Astrocyte (in vitro differentiated cells and primary cell): ENCODE measurements around the gene CNKSR1. TPM values are rescaled to one million over a fixed set of nuclear protein-coding genes. Genes with fewer than 3 reads are reported as not detected.

Experiments
- DNase-seq: peaks from one replicate; pipeline ENCODE4 v3.0.0-alpha.2; 2010; ENCODE audit warnings: low read depth
- FAIRE-seq: peaks from 2 replicates; lab custom pipeline; 2011; peaks lifted over from hg19 to GRCh38; lab: Jason Lieb, UNC
- H2AFZ ChIP-seq: 2 replicates; pipeline ENCODE4 v1.6.0; 2012; ENCODE audit warnings: low read depth, low read length, inconsistent platforms
- H3K27ac ChIP-seq: 2 replicates; pipeline ENCODE4 v1.5.1; 2011; ENCODE audit warnings: low read depth, low read length, inconsistent platforms
- H3K27me3 ChIP-seq: 2 replicates; pipeline ENCODE4 v1.6.0; 2011; ENCODE audit warnings: low read length, inconsistent platforms; ENCODE audit not compliant: insufficient read depth
- H3K36me3 ChIP-seq: 2 replicates; pipeline ENCODE4 v1.5.1; 2011; ENCODE audit warnings: low read length, inconsistent platforms; ENCODE audit not compliant: insufficient read depth
- H3K4me1 ChIP-seq: 2 replicates; pipeline ENCODE4 v1.5.1; 2011; ENCODE audit warnings: low read length, inconsistent platforms; ENCODE audit not compliant: insufficient read depth
- H3K4me2 ChIP-seq: 2 replicates; pipeline ENCODE4 v1.6.0; 2012; ENCODE audit warnings: low read length, inconsistent platforms
- H3K4me3 ChIP-seq: 2 replicates; pipeline ENCODE4 v1.5.1; 2011; ENCODE audit warnings: low read depth, mild to moderate bottlenecking, low read length, inconsistent platforms; ENCODE audit not compliant: insufficient read depth
- H3K79me2 ChIP-seq: 2 replicates; pipeline ENCODE4 v1.6.0; 2012; ENCODE audit warnings: mild to moderate bottlenecking, low read length, inconsistent platforms; ENCODE audit not compliant: insufficient read depth
- H3K9ac ChIP-seq: 2 replicates; pipeline ENCODE4 v1.6.0; 2012; ENCODE audit warnings: mild to moderate bottlenecking, low read length, inconsistent platforms
- H3K9me3 ChIP-seq: 2 replicates; pipeline ENCODE4 v1.5.1; 2012; ENCODE audit warnings: low read depth, mild to moderate bottlenecking, low read length, inconsistent platforms; ENCODE audit not compliant: insufficient read depth
- H4K20me1 ChIP-seq: 2 replicates; pipeline ENCODE4 v1.6.0; 2012; ENCODE audit warnings: low read length, inconsistent platforms; ENCODE audit not compliant: insufficient read depth
- H3K27ac Mint-ChIP-seq: one replicate; pipeline ENCODE4 v1.8.0; 2021; ENCODE audit warnings: mild to moderate bottlenecking, mixed read lengths; ENCODE audit not compliant: unreplicated experiment
- H3K27me3 Mint-ChIP-seq: one replicate; pipeline ENCODE4 v1.8.0; 2021; ENCODE audit warnings: low read depth, mixed read lengths; ENCODE audit not compliant: unreplicated experiment
- H3K36me3 Mint-ChIP-seq: one replicate; pipeline ENCODE4 v1.8.0; 2021; ENCODE audit warnings: low read depth, mixed read lengths; ENCODE audit not compliant: unreplicated experiment
- H3K4me1 Mint-ChIP-seq: one replicate; pipeline ENCODE4 v1.8.0; 2021; ENCODE audit warnings: low read depth, mixed read lengths; ENCODE audit not compliant: unreplicated experiment
- H3K4me3 Mint-ChIP-seq: one replicate; pipeline ENCODE4 v1.8.0; 2021; ENCODE audit warnings: mild to moderate bottlenecking, moderate library complexity, mixed read lengths; ENCODE audit not compliant: unreplicated experiment
- H3K9me3 Mint-ChIP-seq: one replicate; pipeline ENCODE4 v1.8.0; 2021; ENCODE audit warnings: mild to moderate bottlenecking, mixed read lengths; ENCODE audit not compliant: unreplicated experiment
- EZH2 ChIP-seq: IDR thresholded peaks from 2 replicates; pipeline ENCODE4 v1.6.1; 2012; ENCODE audit warnings: mild to moderate bottlenecking, low read length, inconsistent platforms; ENCODE audit not compliant: insufficient read depth
- total RNA-seq: library from RNA; stranded (reverse); gene quantifications from 2 replicates; pipeline ENCODE4 v1.2.1, GENCODE V29; 2021
- TF ChIP-seq, protein P1 (sequence below): IDR thresholded peaks from 2 replicates; pipeline ENCODE4 v1.5.1; 2011; ENCODE audit warnings: low read depth, mild to moderate bottlenecking, inconsistent platforms, low read length, moderate library complexity; ENCODE audit not compliant: insufficient read depth

CNKSR1 gene
- total RNA-seq, 1 donor from 2014 or later, result 5.0 TPM

DNA sequence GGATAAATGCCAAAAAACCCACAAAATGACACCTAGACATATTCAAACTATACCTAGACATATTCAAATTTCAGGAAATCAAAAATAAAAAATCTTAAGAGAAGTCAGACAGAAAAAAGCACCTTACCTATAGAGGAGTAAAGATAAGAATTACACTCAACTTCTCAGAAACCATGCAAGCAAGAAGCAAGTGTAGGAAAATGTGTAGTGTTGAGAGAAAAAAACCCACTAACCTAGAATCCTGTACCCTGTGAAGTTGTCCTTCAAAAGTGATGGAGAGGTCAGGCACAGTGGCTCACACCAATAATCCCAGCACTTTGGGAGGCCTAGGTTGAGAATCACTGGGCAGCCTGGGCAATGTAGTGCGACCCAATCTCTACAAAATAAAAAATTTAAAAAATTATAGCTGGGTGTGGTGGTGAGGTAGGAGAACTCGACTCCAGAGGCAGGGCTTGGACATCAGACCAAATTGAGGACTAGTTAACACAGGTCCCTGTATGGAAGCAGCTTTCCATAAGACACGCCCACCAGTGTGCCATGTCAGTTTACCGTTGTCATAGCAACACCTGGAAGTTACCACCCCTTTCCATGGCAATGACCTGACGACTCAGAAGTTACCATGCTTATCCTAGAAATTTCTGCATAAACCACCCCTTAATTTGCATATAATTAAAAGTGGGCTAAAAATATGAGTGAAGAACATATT is 45.0 kb upstream of the CNKSR1 start:
- Histone ChIP-seq H3K4me1 (no peaks in the 10 kb centered on the region), H3K4me2 (no peak overlapping the region), H3K27me3 (no peaks in the 10 kb centered on the region), H4K20me1 (no peaks in the 10 kb centered on the region), H3K9ac (no peak overlapping the region), H3K4me3 (no peak overlapping the region), H3K27ac (no peak overlapping the region), H3K79me2 (no peaks in the 10 kb centered on the region), H3K36me3 (no peaks in the 10 kb centered on the region), H2AFZ (no peak overlapping the region), H3K9me3 (no peaks in the 10 kb centered on the region)
- DNase-seq (no peak), FAIRE-seq (no peak)
- Mint-ChIP-seq H3K4me1 (peaks cover 5% of the 10 kb centered on the region), H3K4me3 (no peak overlapping the region), H3K27me3 (peaks cover 2% of the 10 kb centered on the region), H3K9me3 (no peaks in the 10 kb centered on the region), H3K27ac (no peak overlapping the region), H3K36me3 (no peaks in the 10 kb centered on the region)
- TF ChIP-seq, protein P1, sequence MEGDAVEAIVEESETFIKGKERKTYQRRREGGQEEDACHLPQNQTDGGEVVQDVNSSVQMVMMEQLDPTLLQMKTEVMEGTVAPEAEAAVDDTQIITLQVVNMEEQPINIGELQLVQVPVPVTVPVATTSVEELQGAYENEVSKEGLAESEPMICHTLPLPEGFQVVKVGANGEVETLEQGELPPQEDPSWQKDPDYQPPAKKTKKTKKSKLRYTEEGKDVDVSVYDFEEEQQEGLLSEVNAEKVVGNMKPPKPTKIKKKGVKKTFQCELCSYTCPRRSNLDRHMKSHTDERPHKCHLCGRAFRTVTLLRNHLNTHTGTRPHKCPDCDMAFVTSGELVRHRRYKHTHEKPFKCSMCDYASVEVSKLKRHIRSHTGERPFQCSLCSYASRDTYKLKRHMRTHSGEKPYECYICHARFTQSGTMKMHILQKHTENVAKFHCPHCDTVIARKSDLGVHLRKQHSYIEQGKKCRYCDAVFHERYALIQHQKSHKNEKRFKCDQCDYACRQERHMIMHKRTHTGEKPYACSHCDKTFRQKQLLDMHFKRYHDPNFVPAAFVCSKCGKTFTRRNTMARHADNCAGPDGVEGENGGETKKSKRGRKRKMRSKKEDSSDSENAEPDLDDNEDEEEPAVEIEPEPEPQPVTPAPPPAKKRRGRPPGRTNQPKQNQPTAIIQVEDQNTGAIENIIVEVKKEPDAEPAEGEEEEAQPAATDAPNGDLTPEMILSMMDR, result no peak
- TF ChIP-seq EZH2, result no peak

DNA sequence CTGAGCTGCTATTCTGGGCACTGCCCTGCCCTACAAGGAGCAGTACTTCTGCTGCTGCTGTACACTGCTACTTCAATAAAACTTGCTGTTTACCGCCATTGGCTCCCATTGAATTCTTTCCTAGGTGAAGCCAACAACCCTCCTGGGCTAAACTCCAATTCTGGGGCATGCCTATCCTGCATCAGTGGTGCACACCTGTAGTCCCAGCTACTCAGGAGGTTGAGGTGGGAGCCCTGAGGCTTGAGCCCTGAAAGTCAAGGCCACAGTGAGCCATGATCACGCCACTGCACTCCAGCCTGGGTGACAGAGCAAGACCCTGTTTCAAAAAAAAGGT is 44.5 kb upstream of the CNKSR1 start:
- no peak overlapping the region for H3K27ac Mint-ChIP-seq
- Histone ChIP-seq H3K27ac (no peak overlapping the region), H3K9me3 (no peaks in the 10 kb centered on the region), H4K20me1 (no peaks in the 10 kb centered on the region), H3K9ac (no peak overlapping the region), H3K4me3 (no peak overlapping the region), H3K4me1 (no peaks in the 10 kb centered on the region), H3K36me3 (no peaks in the 10 kb centered on the region), H2AFZ (no peak overlapping the region), H3K27me3 (no peaks in the 10 kb centered on the region), H3K4me2 (no peak overlapping the region), H3K79me2 (no peaks in the 10 kb centered on the region)
- H3K36me3 Mint-ChIP-seq, result no peaks in the 10 kb centered on the region
- H3K4me1 Mint-ChIP-seq, result no peaks in the 10 kb centered on the region
- no peak for TF ChIP-seq EZH2
- TF ChIP-seq, protein P1, result no peak
- H3K27me3 Mint-ChIP-seq, result peaks cover 2% of the 10 kb centered on the region
- DNase-seq (no peak), FAIRE-seq (no peak)
- no peak overlapping the region for H3K4me3 Mint-ChIP-seq
- H3K9me3 Mint-ChIP-seq, result no peaks in the 10 kb centered on the region

DNA sequence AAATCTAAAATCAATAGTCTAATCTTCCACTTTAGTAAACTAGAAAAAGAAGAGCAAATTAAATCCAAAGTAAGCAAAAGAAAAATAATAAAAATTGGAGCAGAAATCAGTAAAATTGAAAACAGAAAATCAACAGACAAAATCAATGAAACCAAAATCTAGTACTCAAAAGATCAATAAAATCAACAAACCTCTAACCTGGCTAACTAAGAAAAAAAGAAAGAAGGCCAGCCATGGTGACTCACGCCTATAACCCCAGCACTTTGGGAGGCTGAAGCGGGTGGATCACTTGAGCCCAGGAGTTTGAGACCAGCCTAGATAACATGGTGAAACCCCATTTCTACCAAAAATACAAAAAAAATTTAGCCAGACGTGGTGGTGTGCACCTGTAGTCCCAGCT is 42.8 kb upstream of the CNKSR1 start:
- Histone ChIP-seq H3K4me3 (no peak overlapping the region), H3K79me2 (no peaks in the 10 kb centered on the region), H3K9me3 (no peaks in the 10 kb centered on the region), H2AFZ (no peak overlapping the region), H3K27ac (no peak overlapping the region), H3K9ac (no peak overlapping the region), H3K36me3 (no peaks in the 10 kb centered on the region), H4K20me1 (no peaks in the 10 kb centered on the region), H3K4me2 (no peak overlapping the region), H3K4me1 (no peaks in the 10 kb centered on the region), H3K27me3 (peaks cover 2% of the 10 kb centered on the region)
- Mint-ChIP-seq H3K27ac (no peak overlapping the region), H3K27me3 (peaks cover 2% of the 10 kb centered on the region), H3K36me3 (no peaks in the 10 kb centered on the region), H3K4me1 (no peaks in the 10 kb centered on the region), H3K9me3 (no peaks in the 10 kb centered on the region), H3K4me3 (no peak overlapping the region)
- FAIRE-seq (no peak), DNase-seq (no peak)
- TF ChIP-seq, protein P1, result no peak
